Smooth muscle cell (in vitro differentiated cells): ENCODE results near the gene DNAJB4. TPM values are rescaled to one million over a fixed set of nuclear protein-coding genes. Genes with fewer than 3 reads are reported as not detected.
A peak's percentile ranks its signal among the peaks of the same experiment; 100 is the strongest.

Experiments
- DNase-seq: peaks from one replicate; lab custom pipeline; 2025; ENCODE audit not compliant: unreplicated experiment; lab: John Stamatoyannopoulos, UW
- H2AFZ ChIP-seq: fragments of 200-600 bp; sonication (generic); 2 replicates; pipeline ENCODE4 v1.6.0; 2016; ENCODE audit warnings: antibody characterized with exemption, low read depth, mild to moderate bottlenecking
- H3F3A ChIP-seq: fragments of 200-600 bp; sonication (generic); 2 replicates; pipeline ENCODE4 v1.6.0; 2017; ENCODE audit warnings: antibody characterized with exemption, low read depth
- H3K27ac ChIP-seq: fragments of 200-600 bp; sonication (generic); 2 replicates; pipeline ENCODE4 v1.5.1; 2016; ENCODE audit warnings: low read depth, mild to moderate bottlenecking
- H3K27me3 ChIP-seq: fragments of 200-600 bp; sonication (generic); 2 replicates; pipeline ENCODE4 v1.6.1; 2016; ENCODE audit warnings: low read depth, mild to moderate bottlenecking
- H3K36me3 ChIP-seq: fragments of 200-600 bp; sonication (generic); 2 replicates; pipeline ENCODE4 v1.5.1; 2016; ENCODE audit warnings: low read depth
- H3K4me1 ChIP-seq: fragments of 200-600 bp; sonication (generic); 2 replicates; pipeline ENCODE4 v1.5.1; 2016; ENCODE audit warnings: low read depth
- H3K4me2 ChIP-seq: fragments of 200-600 bp; sonication (generic); 2 replicates; pipeline ENCODE4 v1.6.0; 2016; ENCODE audit warnings: mild to moderate bottlenecking
- H3K4me3 ChIP-seq: fragments of 200-600 bp; sonication (generic); 2 replicates; pipeline ENCODE4 v1.5.1; 2016; ENCODE audit warnings: mild to moderate bottlenecking
- H3K79me2 ChIP-seq: fragments of 200-600 bp; sonication (generic); 2 replicates; pipeline ENCODE4 v1.6.0; 2016; ENCODE audit warnings: low read depth, mild to moderate bottlenecking
- H3K9ac ChIP-seq: fragments of 200-600 bp; sonication (generic); 2 replicates; pipeline ENCODE4 v1.6.0; 2016; ENCODE audit warnings: low read depth
- H3K9me3 ChIP-seq: fragments of 200-600 bp; sonication (generic); replicated peaks from 2 replicates; pipeline ENCODE4 v1.5.1; 2016; ENCODE audit warnings: low read depth
- H4K20me1 ChIP-seq: fragments of 200-600 bp; sonication (generic); 2 replicates; pipeline ENCODE4 v1.6.0; 2016; ENCODE audit warnings: low read depth
- CTCF ChIP-seq: fragments of 200-600 bp; sonication (generic); IDR thresholded peaks from 2 replicates; pipeline ENCODE4 v1.5.1; 2017; ENCODE audit warnings: borderline replicate concordance, mild to moderate bottlenecking, antibody characterized with exemption; ENCODE audit not compliant: insufficient read depth, poor library complexity, severe bottlenecking
- WGBS: methylation state at CpG from one replicate; pipeline ENCODE4 v1.1.7; 2016; ENCODE audit warnings: low lambda C conversion rate; 5-methylcytosine and 5-hydroxymethylcytosine counted together
- polyA plus RNA-seq: library from polyadenylated mRNA; unstranded; fragments of >200 nt; fragmentation: Nextera tagmentation; extraction: Ambion mirVana; gene quantifications from 2 replicates; pipeline ENCODE4 v1.2.1, GENCODE V29; 2016
- total RNA-seq: library from RNA; depleted of rRNA; stranded (reverse); fragments of >200 nt; gene quantifications from 2 replicates; pipeline ENCODE4 v1.2.3, GENCODE V29; 2014

DNAJB4 gene
- total and polyA plus RNA-seq, 2 experiments from 2014 or later, result 43.4 to 48.9 TPM

- no peak overlapping the region for H3K4me2 ChIP-seq
- H3K27ac ChIP-seq, result no peak overlapping the region
- no peak for TF ChIP-seq CTCF
- no peak overlapping the region for H3K4me3 ChIP-seq
- peaks cover 85% of the 10 kb centered on the region for H3K79me2 ChIP-seq
- H3K36me3 ChIP-seq, result peaks cover 90% of the 10 kb centered on the region
- no peak for DNase-seq
- no peaks in the 10 kb centered on the region for H3K27me3 ChIP-seq
- H3K9me3 ChIP-seq, result no peaks in the 10 kb centered on the region
- no peak overlapping the region for H2AFZ ChIP-seq
- peaks cover 99% of the 10 kb centered on the region for H4K20me1 ChIP-seq
- no peaks in the 10 kb centered on the region for H3K4me1 ChIP-seq
- WGBS, result 98% methylated on average over 2 of the region's 2 CpGs
- H3F3A ChIP-seq, result peaks cover 20% of the 10 kb centered on the region
- H3K9ac ChIP-seq, result no peak overlapping the region
Observed at GRCh38 chr1:77958850-77959249, 45.9 kb upstream of the DNAJB4 start.

DNA sequence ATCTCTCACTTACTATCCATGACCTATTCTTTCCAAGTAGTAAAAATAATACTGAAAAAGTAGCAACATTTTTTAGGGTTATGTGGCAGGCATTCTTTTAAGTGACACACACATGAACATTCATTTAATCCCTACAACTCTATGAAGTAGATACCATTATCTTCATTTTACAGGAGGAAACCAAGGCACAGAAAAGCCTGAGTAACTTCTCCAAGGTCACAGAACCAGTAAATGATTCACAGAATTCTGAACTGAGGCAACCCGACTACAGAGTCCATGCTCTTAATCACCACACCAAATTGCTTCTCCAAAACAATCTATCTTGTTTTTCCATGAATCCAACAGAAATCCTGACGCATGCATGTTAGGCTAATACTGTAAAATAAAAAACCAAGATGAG lies 43.3 kb upstream of the DNAJB4 start:
- 70% methylated on average over 2 of the region's 2 CpGs for WGBS
- no peak overlapping the region for H3K4me3 ChIP-seq

DNA sequence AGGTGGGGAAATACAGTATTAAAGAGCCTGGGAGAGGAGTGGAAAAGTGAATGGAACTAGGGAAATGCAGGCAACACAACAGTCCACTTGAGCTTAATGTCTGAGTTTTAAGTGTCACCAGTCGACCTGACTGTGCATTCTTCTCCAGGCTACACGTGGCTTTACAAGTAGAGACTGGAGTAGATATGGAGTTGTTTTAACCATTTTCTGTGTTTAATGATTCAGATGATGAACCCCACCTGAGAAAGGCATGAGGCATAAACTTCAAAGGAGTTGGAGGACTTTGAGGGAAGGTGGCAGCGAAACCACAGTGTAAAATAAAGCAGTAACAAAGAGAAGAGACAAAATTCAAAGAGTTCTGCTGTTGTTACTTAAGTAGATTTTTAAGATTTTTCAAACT lies 38.4 kb upstream of the DNAJB4 start:
- no peak for TF ChIP-seq CTCF
- Histone ChIP-seq H3K4me3 (no peak overlapping the region), H3K4me1 (no peaks in the 10 kb centered on the region), H3K27me3 (no peaks in the 10 kb centered on the region), H3K79me2 (peaks cover 99% of the 10 kb centered on the region), H3K9me3 (no peaks in the 10 kb centered on the region), H2AFZ (no peak overlapping the region), H3K4me2 (no peak overlapping the region), H4K20me1 (peaks cover 99% of the 10 kb centered on the region), H3K36me3 (peaks cover 76% of the 10 kb centered on the region), H3F3A (peaks cover 12% of the 10 kb centered on the region), H3K27ac (peak overlapping the region; percentile 2), H3K9ac (no peak overlapping the region)
- DNase-seq, result no peak
- 84% methylated on average over 3 of the region's 3 CpGs for WGBS

More for the DNA sequence above, 43.3 kb upstream of the DNAJB4 start:
- no peak for TF ChIP-seq CTCF
- Histone ChIP-seq H3K4me1 (no peaks in the 10 kb centered on the region), H3F3A (peaks cover 20% of the 10 kb centered on the region), H3K4me2 (no peak overlapping the region), H2AFZ (no peak overlapping the region), H3K79me2 (peaks cover 89% of the 10 kb centered on the region), H4K20me1 (peaks cover 98% of the 10 kb centered on the region), H3K9ac (no peak overlapping the region), H3K9me3 (no peaks in the 10 kb centered on the region), H3K27me3 (no peaks in the 10 kb centered on the region), H3K27ac (peak overlapping the region; percentile 26), H3K36me3 (peaks cover 85% of the 10 kb centered on the region)
- no peak for DNase-seq

GRCh38 chr1:77970192-77970591 lies 34.5 kb upstream of the DNAJB4 start:
- TF ChIP-seq CTCF, result no peak
- H3K36me3 ChIP-seq, result peaks cover 50% of the 10 kb centered on the region
- 90% methylated on average over 1 of the region's 1 CpG for WGBS

More at GRCh38 chr1:77970192-77970591, 34.5 kb upstream of the DNAJB4 start:
- Histone ChIP-seq H3K27ac (no peak overlapping the region), H3K4me2 (no peak overlapping the region), H4K20me1 (peaks cover 100% of the 10 kb centered on the region), H3K79me2 (peaks cover 100% of the 10 kb centered on the region), H3K4me3 (no peak overlapping the region), H3K27me3 (no peaks in the 10 kb centered on the region), H3K9me3 (no peaks in the 10 kb centered on the region), H3K9ac (no peak overlapping the region), H3F3A (peaks cover 4% of the 10 kb centered on the region), H2AFZ (no peak overlapping the region), H3K4me1 (peaks cover 5% of the 10 kb centered on the region)
- DNase-seq, result no peak
